CD4-positive, alpha-beta T cell treated with Interferon gamma for 1 hour (primary cell): Measurements from ENCODE around the gene WSB2.
A peak's percentile ranks its signal among the peaks of the same experiment; 100 is the strongest.
"Not testable (repeated sequence)": the region's sequence is repeated elsewhere in the genome, so short reads cannot be mapped to it uniquely, and the experiment has no call there.

Source experiments
- DNase-seq: peaks from one replicate; pipeline ENCODE4 v3.0.0-alpha.2; 2020

The WSB2 gene

DNA sequence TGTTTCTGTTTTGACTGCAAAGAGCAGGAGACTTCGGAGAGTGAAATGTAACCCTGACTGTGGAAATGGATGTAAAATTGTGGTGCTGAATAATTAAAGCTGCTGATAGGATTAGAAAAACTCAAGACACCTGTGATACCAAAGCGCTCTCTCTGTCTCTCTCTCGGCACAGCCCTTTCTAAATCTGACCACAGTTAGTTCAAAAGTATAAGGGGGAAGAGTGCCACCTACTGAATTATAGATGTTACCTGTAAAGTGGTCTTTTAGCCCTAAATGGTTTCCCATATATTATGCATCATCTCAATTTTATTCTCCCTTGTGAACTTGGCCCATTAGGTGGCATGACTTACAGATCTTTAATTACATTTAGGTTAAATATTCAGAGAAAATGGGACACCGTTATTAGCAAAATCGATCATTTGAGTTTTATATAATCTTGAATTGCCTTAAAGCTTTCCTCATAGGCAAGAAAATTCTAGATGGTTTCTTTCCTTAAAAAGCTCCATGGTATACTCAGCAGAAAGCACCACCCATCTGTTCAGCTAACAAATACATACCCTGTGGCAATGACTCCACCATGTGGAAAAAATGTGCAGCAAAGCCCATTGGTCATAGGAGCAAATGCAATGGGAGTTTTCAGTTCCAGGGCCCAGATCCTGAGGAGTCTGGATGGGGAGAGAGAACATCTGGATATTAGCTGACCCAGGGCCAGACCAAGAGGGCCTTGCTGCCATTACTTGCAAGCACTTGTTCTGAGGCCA lies 26.4 kb downstream of the WSB2 start:
- no peak for DNase-seq

- DNase-seq = no peak
Observed at GRCh38 chr12:118033902-118034301, 27.1 kb downstream of the WSB2 start.

DNA sequence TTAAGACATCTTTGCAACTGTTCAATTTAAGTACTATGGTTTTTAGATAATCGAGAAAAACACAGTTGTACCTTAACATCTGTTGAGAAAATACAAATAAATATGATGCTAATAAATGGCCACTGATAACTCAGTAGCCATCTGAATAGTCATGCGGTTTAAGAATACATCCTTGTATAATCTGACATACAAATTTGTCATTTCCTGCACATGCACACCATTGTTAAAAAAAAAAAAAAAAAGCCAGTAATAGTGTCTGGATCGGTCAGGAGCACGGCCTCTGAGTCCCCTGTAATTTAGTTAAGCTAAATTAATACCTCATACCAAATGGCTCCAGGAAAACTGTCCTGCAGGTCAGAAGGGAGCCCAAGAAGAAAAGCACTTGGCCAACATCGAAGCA lies 27.7 kb downstream of the WSB2 start:
- no peak for DNase-seq

- DNase-seq = no peak
Observed at GRCh38 chr12:118032188-118032587, 28.8 kb downstream of the WSB2 start.

DNA sequence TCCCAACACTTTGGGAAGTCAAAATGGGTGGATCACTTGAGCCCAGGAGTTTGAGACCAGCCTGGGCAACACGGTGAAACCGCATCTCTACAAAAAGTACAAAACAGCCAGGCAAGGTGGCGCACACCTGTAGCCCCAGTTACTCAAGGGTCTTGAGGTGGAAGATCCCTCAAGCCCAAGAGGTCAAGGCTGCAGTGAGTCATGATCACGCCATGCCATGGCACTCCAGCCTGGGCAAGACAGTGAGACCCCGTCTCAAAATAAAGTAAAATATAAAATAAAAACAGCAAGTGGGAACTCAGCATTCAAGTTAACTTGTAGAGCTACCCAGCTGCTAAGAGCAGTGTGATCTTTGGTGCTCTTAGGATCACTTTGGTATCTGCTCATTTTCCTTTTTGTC lies 31.8 kb downstream of the WSB2 start:
- no peak for DNase-seq

DNA sequence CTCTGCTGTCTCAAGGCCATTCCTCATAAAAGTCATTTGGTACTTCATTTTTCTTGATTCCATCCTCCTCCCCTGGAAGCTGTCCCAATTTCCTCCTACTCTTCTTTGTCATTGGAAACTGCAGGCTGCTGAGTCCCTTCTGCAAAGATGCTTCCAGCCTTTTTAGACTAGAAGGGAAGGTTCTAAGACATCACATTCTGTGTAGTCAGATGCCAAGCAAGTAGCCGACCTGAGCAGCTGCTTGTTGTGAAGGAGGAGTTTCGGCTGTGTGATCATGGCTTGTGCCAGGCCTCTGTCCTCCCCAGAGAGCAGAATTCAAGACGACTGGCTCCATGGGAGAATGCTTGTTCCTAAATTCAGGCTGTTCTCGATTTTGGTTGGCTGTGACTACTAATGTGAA lies 35.8 kb downstream of the WSB2 start:
- no peak for DNase-seq

DNA sequence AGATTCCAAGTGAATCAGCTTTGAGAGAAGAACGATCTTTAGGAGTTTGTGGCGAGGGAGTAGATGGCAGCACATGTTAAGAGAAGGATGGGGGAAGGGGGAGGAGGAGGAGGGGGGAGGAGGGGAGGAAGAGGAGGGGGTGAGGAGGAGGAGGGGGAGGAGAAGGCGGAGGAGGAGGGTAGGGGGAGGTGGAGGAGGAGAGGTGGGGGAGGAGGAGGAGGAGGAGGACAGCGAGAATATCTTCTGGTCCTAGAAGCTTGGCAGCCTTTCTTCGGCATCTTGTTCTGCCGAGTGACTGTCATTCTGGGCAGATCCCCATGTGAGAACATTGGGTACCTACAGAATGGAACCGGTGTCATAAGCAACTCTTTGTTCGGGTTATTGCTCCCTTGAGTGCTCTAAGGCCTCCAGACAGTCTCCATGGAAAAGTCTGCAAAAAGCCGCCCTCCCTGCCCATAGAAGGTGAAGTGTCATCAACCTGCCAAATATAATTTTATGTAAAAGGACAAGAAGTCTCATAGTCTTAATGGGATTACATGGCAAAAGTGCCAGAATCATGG lies 37.6 kb downstream of the WSB2 start:
- no peak for DNase-seq

DNA sequence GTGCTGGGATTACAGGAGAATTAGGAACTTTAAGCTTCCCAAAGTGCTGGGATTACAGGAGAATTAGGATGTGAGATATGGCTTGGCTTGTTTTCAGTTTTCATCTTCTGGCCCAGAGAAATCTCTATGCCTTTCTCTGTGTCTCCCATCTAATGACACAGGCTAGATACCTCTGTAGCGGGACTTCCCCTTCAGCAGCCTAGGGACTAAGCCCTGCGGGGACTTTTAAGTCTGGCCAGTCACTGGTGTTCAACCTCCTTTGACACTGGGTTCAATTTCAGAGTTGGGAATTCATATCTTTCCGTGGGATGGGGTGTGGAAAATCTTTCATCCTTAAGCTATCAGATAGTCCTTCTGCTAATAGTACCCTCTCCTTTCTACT lies 38.3 kb downstream of the WSB2 start:
- DNase-seq = no peak

- DNase-seq = not testable (repeated sequence)
Observed at GRCh38 chr12:118022097-118022727, 38.8 kb downstream of the WSB2 start.

DNA sequence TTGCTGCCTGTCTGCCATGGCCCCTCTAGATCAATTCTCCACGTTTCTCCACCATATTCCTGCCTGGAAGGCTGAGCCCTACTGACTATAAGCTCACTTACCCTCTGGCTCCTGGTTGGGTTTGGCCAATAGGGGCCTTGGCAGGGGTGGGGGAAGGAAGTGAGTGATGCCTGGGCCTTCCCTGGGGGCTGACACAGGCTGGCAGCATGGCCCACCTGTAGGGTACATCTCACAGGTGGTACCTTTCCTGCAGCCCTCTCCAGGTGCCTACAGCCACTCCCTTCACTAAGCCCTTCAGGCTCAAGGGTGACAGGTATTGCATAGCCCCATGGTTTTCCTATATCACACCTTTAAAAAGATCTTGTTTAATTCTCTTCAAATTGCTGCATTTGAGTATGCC lies 40.9 kb downstream of the WSB2 start:
- DNase-seq = no peak

DNA sequence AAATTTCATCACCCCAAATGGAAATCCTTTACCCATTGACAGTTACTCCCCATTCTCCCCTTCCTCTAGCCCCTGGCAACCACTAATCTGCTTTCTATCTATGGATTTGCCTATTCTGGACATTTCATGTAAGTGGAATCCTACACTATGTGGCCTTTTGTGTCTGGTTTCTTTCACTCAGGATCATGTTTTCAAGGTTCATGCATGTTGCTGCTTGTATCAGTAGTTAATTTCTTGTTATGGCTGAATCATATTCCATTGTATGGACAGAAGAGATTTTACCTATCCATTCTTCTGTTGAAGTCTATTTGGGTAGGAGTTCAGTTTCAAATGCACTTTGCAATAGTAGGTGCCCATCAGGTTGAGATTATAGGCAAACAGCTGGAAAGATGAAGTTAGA lies 43.1 kb downstream of the WSB2 start:
- DNase-seq = no peak

- peak; percentile 97 for DNase-seq
Observed at GRCh38 chr12:118016424-118017264, 44.3 kb downstream of the WSB2 start, which contains the start of gene RFC5. Gene RFC5 (plus strand): TSS chr12:118016703. CDS start chr12:118016828, 125 bp downstream.

- DNase-seq = no peak
Observed at GRCh38 chr12:118015944-118016343, 45.0 kb downstream of the WSB2 start.

DNA sequence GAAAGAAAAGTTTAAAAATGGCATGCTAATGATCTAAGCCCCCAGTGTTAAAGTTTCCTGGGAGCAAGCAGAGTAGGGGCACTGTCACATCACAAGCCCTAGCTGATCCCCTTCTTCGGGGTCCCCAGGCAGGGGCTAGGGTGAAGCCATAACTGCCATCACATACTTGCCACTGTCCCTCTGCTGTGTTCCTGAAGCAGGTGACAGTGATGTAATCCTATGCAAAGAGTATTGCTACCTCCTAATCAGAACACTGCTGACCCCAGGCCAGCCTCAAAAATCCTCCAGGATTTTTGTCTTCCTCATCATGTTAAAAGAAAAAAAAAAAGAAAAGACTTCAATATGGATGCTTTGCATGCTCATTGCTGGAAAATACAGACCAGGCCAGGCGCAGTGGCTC lies 45.7 kb downstream of the WSB2 start:
- no peak for DNase-seq

- no peak for DNase-seq
Observed at GRCh38 chr12:118013283-118013682, 47.7 kb downstream of the WSB2 start.

- DNase-seq = no peak
Observed at GRCh38 chr12:118011961-118012360, 49.0 kb downstream of the WSB2 start.

DNA sequence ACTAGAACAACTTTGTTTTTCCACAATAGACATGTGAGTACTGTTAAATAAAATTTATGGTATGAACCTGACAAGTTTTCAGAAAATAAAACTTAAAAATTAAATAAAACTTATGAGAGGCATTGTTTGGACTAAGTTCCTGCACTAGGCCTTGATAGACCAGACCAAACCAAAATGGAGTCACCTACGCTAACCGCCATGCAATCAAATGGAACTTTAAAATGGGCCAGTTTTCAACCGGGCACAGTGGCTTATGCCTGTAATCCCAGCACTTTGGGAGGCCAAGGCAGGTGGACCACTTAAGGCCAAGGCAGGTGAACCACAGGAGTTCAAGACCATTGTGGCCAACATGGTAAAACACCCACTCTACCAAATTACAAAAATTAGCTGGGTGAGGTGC lies 49.6 kb downstream of the WSB2 start:
- DNase-seq = no peak

GRCh38 chr12:118010903-118011302 lies 50.1 kb downstream of the WSB2 start:
- no peak for DNase-seq

- DNase-seq = not testable (repeated sequence)
Observed at GRCh38 chr12:117999806-118000205, 61.2 kb downstream of the WSB2 start.

- DNase-seq = no peak
Observed at GRCh38 chr12:117998719-117999118, 62.3 kb downstream of the WSB2 start.

DNA sequence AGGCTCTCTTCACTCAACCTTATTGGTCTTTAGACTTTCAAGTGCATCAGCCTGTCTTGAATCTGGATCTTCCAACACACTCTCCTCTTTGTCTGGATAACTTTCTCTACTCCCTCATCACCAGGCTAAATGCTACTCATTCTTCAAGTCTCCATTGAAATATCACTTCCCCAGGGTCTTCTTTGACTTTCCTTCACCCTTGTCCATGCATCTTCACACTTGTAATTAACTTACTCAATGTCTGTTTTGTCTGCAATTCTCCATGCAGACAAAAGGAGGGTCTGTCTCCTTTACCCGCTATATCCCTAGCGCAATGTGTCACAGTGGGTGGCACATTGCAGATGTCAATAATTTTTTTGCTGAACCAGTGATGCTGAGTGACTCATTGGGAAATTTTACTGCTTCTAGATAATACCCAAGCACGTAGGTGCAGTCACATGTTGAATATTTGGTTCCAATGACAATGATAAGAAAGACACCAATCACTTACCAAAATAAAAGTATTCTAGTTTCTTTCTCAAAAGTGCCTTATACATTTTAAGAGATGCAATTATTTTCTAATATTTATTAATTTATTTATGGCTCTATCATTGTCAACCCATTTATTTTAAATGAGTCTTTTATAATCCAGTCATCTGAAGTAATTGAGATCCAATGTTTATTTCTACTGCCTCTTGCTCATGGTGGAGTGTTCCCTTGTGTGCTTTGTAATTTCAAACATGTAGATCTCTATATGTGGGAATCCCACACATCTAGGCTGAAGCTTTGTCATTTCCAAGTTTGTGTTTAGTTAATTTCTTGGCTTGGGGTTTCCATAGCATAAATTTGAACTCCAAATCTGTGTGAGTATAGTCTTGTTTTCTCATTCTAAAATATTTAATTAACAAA lies 66.2 kb downstream of the WSB2 start:
- no peak for DNase-seq

DNA sequence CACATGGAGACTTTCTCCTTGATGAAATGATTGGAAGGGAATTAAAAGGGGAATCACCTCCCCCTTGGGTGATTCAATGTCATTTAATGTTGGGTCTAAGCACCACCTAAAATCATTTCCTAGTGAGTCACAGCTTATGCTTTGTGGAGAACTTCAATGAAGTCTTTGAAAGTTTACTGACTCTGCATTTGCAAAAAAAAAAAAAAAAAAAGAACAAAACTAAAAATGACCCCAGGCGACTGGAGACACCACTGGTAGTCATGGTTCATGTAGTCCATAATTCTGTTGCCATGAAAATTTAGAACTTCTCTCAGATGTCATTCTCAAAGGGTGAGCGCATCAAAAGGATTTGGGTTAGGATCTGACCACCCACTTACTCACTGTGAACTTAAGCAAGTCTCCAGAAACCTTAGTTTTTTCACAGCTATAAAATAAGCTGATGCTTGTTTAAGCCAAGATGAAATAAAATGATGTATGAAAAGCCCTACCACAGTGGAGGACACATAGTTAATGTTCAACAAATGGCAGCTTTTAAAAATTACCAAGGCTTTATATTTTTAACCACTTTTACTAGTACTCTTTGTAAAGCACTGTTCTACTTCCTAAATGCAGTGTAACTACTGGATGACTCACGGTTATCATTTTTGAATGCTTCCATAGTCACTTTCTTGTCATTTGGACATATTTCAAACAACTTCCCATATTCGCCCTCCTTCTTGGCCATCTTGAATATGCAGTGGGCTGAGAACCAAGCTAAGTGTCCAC lies 74.1 kb downstream of the WSB2 start:
- no peak for DNase-seq
